SW 1271 (cell line): Measurements from ENCODE around the gene CCDC121.

Experiments used
- DNase-seq, 2 experiments: peaks; one replicate each; lab custom pipeline; 2025; lab: John Stamatoyannopoulos, UW

Gene CCDC121

GRCh38 chr2:27628767-27629709, at the start of gene CCDC121, which contains the start of gene GPN1:
TSS of gene CCDC121 (minus strand) at chr2:27629012. CDS start at chr2:27627799, 1,213 bp downstream.
TSS of gene GPN1 (plus strand) at chr2:27629050. CDS start at chr2:27629059, 9 bp downstream.
- peak; percentile 91 to 94 for DNase-seq

GRCh38 chr2:27672723-27673486, 44.1 kb upstream of the CCDC121 start:
- no peak for DNase-seq

- no peak for DNase-seq
Observed at GRCh38 chr2:27671235-27671634, 42.4 kb upstream of the CCDC121 start.

- no peak for DNase-seq
Observed at GRCh38 chr2:27667446-27667845, 38.6 kb upstream of the CCDC121 start.

GRCh38 chr2:27664622-27665363, 36.0 kb upstream of the CCDC121 start:
- DNase-seq: no peak

- no peak for DNase-seq
Observed at GRCh38 chr2:27664154-27664574, 35.4 kb upstream of the CCDC121 start.

- DNase-seq: peak; percentile 93 to 94
Observed at GRCh38 chr2:27663285-27664153, 34.7 kb upstream of the CCDC121 start, which contains the start of the genes SLC4A1AP and SUPT7L. TSS of gene SLC4A1AP (plus strand) at chr2:27663889. CDS start at chr2:27663915, 26 bp downstream. TSS of gene SUPT7L (minus strand) at chr2:27663614. CDS start at chr2:27662192, 1,422 bp downstream.

GRCh38 chr2:27661371-27661770, 32.6 kb upstream of the CCDC121 start:
- DNase-seq: no peak

- DNase-seq: no peak
Observed at GRCh38 chr2:27655155-27655951, 26.5 kb upstream of the CCDC121 start.

GRCh38 chr2:27653397-27653796, 24.6 kb upstream of the CCDC121 start:
- no peak for DNase-seq

- no peak for DNase-seq
Observed at GRCh38 chr2:27652790-27653189, 24.0 kb upstream of the CCDC121 start.

GRCh38 chr2:27652341-27652740, 23.5 kb upstream of the CCDC121 start:
- no peak for DNase-seq

- DNase-seq: no peak
Observed at GRCh38 chr2:27651056-27651455, 22.2 kb upstream of the CCDC121 start.

GRCh38 chr2:27647737-27648136, 18.9 kb upstream of the CCDC121 start:
- no peak for DNase-seq

- DNase-seq: no peak
Observed at GRCh38 chr2:27647289-27647688, 18.5 kb upstream of the CCDC121 start.

GRCh38 chr2:27645197-27645596, 16.4 kb upstream of the CCDC121 start:
- DNase-seq: no peak

GRCh38 chr2:27640722-27641245, 12.0 kb upstream of the CCDC121 start:
- no peak for DNase-seq

- no peak for DNase-seq
Observed at GRCh38 chr2:27638709-27639108, 9.9 kb upstream of the CCDC121 start.

- no peak for DNase-seq
Observed at GRCh38 chr2:27638037-27638637, 9.3 kb upstream of the CCDC121 start.
